H9 (cell line): ENCODE results near the gene PRKAG2. TPM values are rescaled to one million over a fixed set of nuclear protein-coding genes. Genes with fewer than 3 reads are reported as not detected.

ENCODE experiments used
- DNase-seq: peaks from one replicate; pipeline ENCODE4 v3.0.0-alpha.2; 2017
- H2AFZ ChIP-seq: one replicate; pipeline ENCODE4 v1.6.1; 2013; ENCODE audit warnings: mild to moderate bottlenecking, low read length, control low read depth, moderate library complexity
- H2AK5ac ChIP-seq: 2 replicates; pipeline ENCODE4 v1.6.1; 2013; ENCODE audit warnings: low read length, control low read depth, mixed read lengths; ENCODE audit not compliant: insufficient read length
- H2BK120ac ChIP-seq: one replicate; pipeline ENCODE4 v1.6.1; 2013; ENCODE audit warnings: low read depth, mild to moderate bottlenecking, low read length, control low read depth, inconsistent platforms; ENCODE audit not compliant: poor library complexity, severe bottlenecking
- H2BK12ac ChIP-seq: 2 replicates; pipeline ENCODE4 v1.6.1; 2013; ENCODE audit warnings: low read length, control low read depth, mixed read lengths, low read depth; ENCODE audit not compliant: insufficient read length
- H2BK15ac ChIP-seq: 2 replicates; pipeline ENCODE4 v1.6.1; 2013; ENCODE audit warnings: low read depth, low read length, control low read depth
- H2BK20ac ChIP-seq: one replicate; pipeline ENCODE4 v1.6.1; 2013; ENCODE audit warnings: low read depth, mild to moderate bottlenecking, low read length, control low read depth, inconsistent platforms; ENCODE audit not compliant: poor library complexity, severe bottlenecking
- H2BK5ac ChIP-seq: 2 replicates; pipeline ENCODE4 v1.6.1; 2013; ENCODE audit warnings: low read length, control low read depth, mixed read lengths; ENCODE audit not compliant: insufficient read length
- H3K14ac ChIP-seq: 2 replicates; pipeline ENCODE4 v1.6.1; 2013; ENCODE audit warnings: low read length, control low read depth; ENCODE audit not compliant: insufficient read depth
- H3K18ac ChIP-seq: 2 replicates; pipeline ENCODE4 v1.6.1; 2013; ENCODE audit warnings: low read depth, mild to moderate bottlenecking, mixed read lengths, low read length, control low read depth; ENCODE audit not compliant: insufficient read length
- H3K23ac ChIP-seq: 2 replicates; pipeline ENCODE4 v1.6.1; 2013; ENCODE audit warnings: low read length, control low read depth, mixed read lengths, low read depth; ENCODE audit not compliant: insufficient read length
- H3K23me2 ChIP-seq: 2 replicates; pipeline ENCODE4 v1.6.1; 2013; ENCODE audit warnings: low read depth, mild to moderate bottlenecking, mixed read lengths, low read length, control low read depth; ENCODE audit not compliant: insufficient read length, poor library complexity, severe bottlenecking
- H3K27ac ChIP-seq: 2 replicates; pipeline ENCODE4 v1.5.1; 2013; ENCODE audit warnings: low read length, control low read depth, mixed read lengths, low read depth; ENCODE audit not compliant: insufficient read length
- H3K27me3 ChIP-seq: 2 replicates; pipeline ENCODE4 v1.6.1; 2013; ENCODE audit warnings: low read length, control low read depth, inconsistent platforms; ENCODE audit not compliant: insufficient read depth
- H3K4ac ChIP-seq: 2 replicates; pipeline ENCODE4 v1.6.1; 2013; ENCODE audit warnings: low read depth, mild to moderate bottlenecking, control low read depth, inconsistent platforms, low read length, moderate library complexity
- H3K4me1 ChIP-seq: 2 replicates; pipeline ENCODE4 v1.6.1; 2013; ENCODE audit warnings: low read length, control low read depth, inconsistent platforms; ENCODE audit not compliant: insufficient read depth
- H3K4me2 ChIP-seq: 2 replicates; pipeline ENCODE4 v1.6.1; 2013; ENCODE audit warnings: low read length, control low read depth, mixed read lengths; ENCODE audit not compliant: insufficient read length, insufficient read depth
- H3K56ac ChIP-seq: 2 replicates; pipeline ENCODE4 v1.6.1; 2013; ENCODE audit warnings: low read depth, mild to moderate bottlenecking, mixed read lengths, low read length, control low read depth; ENCODE audit not compliant: insufficient read length
- H3K79me1 ChIP-seq: 2 replicates; pipeline ENCODE4 v1.6.1; 2013; ENCODE audit warnings: low read depth, mild to moderate bottlenecking, moderate library complexity, low read length, control low read depth, inconsistent platforms; ENCODE audit not compliant: insufficient read depth, poor library complexity, severe bottlenecking
- H3K79me2 ChIP-seq: 2 replicates; pipeline ENCODE4 v1.6.1; 2013; ENCODE audit warnings: low read length, control low read depth, inconsistent platforms; ENCODE audit not compliant: insufficient read depth
- H3K9ac ChIP-seq: 2 replicates; pipeline ENCODE4 v1.6.1; 2013; ENCODE audit warnings: low read length, control low read depth, mixed read lengths; ENCODE audit not compliant: insufficient read length; ENCODE audit errors: extremely low read depth
- H3K9me3 ChIP-seq: one replicate; pipeline ENCODE4 v1.6.1; 2013; ENCODE audit warnings: low read depth, low read length, inconsistent platforms; ENCODE audit not compliant: control insufficient read depth
- H3T11ph ChIP-seq: one replicate; pipeline ENCODE4 v1.6.1; 2013; ENCODE audit warnings: mild to moderate bottlenecking, low read length, control low read depth, inconsistent platforms
- H4K20me1 ChIP-seq: one replicate; pipeline ENCODE4 v1.6.1; 2013; ENCODE audit not compliant: control insufficient read depth, insufficient read length, insufficient read depth
- H4K5ac ChIP-seq: 2 replicates; pipeline ENCODE4 v1.6.1; 2013; ENCODE audit warnings: low read depth, mild to moderate bottlenecking, mixed read lengths, low read length, control low read depth; ENCODE audit not compliant: insufficient read length
- H4K8ac ChIP-seq: replicated peaks from 2 replicates; pipeline ENCODE4 v1.6.1; 2013; ENCODE audit warnings: low read length, control low read depth, mixed read lengths, low read depth; ENCODE audit not compliant: insufficient read length
- H4K91ac ChIP-seq: 2 replicates; pipeline ENCODE4 v1.6.1; 2013; ENCODE audit warnings: low read depth, mild to moderate bottlenecking, moderate library complexity, mixed read lengths, low read length, control low read depth; ENCODE audit not compliant: insufficient read length
- H3K27ac Mint-ChIP-seq, 3 experiments: 2 replicates in 2 of 3; 3 replicates in 1 of 3; pipeline ENCODE4 v1.8.0; 2020 to 2021; ENCODE audit warnings: mixed read lengths in 3 of 3, mild to moderate bottlenecking in 1 of 3, moderate library complexity in 1 of 3
- H3K27me3 Mint-ChIP-seq: 2 replicates; pipeline ENCODE4 v1.8.0; 2021; ENCODE audit warnings: low read depth, mild to moderate bottlenecking, moderate library complexity, mixed read lengths
- H3K36me3 Mint-ChIP-seq, 3 experiments: 2 replicates in 2 of 3; 3 replicates in 1 of 3; pipeline ENCODE4 v1.8.0; 2020 to 2021; ENCODE audit warnings: low read depth in 3 of 3, mixed read lengths in 3 of 3; ENCODE audit not compliant: insufficient read depth in 1 of 3
- H3K4me1 Mint-ChIP-seq, 2 experiments: 2 replicates each; pipeline ENCODE4 v1.8.0; 2020; ENCODE audit warnings: mixed read lengths in 2 of 2
- H3K4me3 Mint-ChIP-seq, 2 experiments: 2 replicates in 1 of 2; 3 replicates in 1 of 2; pipeline ENCODE4 v1.8.0; 2020 to 2021; ENCODE audit warnings: mild to moderate bottlenecking in 2 of 2, mixed read lengths in 2 of 2, moderate library complexity in 1 of 2
- H3K9me3 Mint-ChIP-seq, 2 experiments: 2 replicates in 1 of 2; 3 replicates in 1 of 2; pipeline ENCODE4 v1.8.0; 2020; ENCODE audit warnings: mild to moderate bottlenecking in 2 of 2, mixed read lengths in 2 of 2, moderate library complexity in 1 of 2
- CTCF ChIP-seq: fragments of 200-600 bp; sonication (generic); conservative IDR thresholded peaks from 3 replicates; pipeline ENCODE4 v1.8.0; 2021; ENCODE audit warnings: antibody characterized with exemption, mild to moderate bottlenecking
- WGBS: extraction: QIAGEN DNeasy Blood & Tissue Kit; methylation state at CpG from one replicate; pipeline ENCODE4 v1.1.7; 2013; ENCODE audit warnings: missing lambda C conversion rate, low lambda C conversion rate, mixed read lengths; ENCODE audit not compliant: insufficient read length; ENCODE audit errors: extremely low coverage; 5-methylcytosine and 5-hydroxymethylcytosine counted together
- total RNA-seq: library from RNA; stranded (reverse); gene quantifications from 2 replicates; pipeline ENCODE4 v1.2.1, GENCODE V29; 2021

The PRKAG2 gene
- total RNA-seq, 1 experiment from 2014 or later = 11.8 TPM

- peaks cover 15% of the 10 kb centered on the region; the same call in 1 of the 2 replicates for H3K4me1 ChIP-seq
- H4K20me1 ChIP-seq = no peaks in the 10 kb centered on the region
- no peak overlapping the region for H3K56ac ChIP-seq
- H3K9me3 Mint-ChIP-seq = no peaks in the 10 kb centered on the region
- no peak overlapping the region for H4K5ac ChIP-seq
- no peak overlapping the region for H4K91ac ChIP-seq
- H4K8ac ChIP-seq = no peak overlapping the region
- H2BK5ac ChIP-seq = no peak overlapping the region
- no peak overlapping the region for H2AK5ac ChIP-seq
- no peak overlapping the region for H3K4me2 ChIP-seq
- no peak overlapping the region for H3K4me3 Mint-ChIP-seq
- H3K27ac Mint-ChIP-seq = peak overlapping the region; percentile 55 to 70 (median 62); a peak in 3 of 7 replicates
- peaks cover 66 to 69% of the 10 kb centered on the region in 2 experiments for H3K4me1 Mint-ChIP-seq
- no peak overlapping the region for H3K18ac ChIP-seq
- H3K23me2 ChIP-seq = no peaks in the 10 kb centered on the region
- no peaks in the 10 kb centered on the region for H3K27me3 ChIP-seq
- no peak overlapping the region for H3K9ac ChIP-seq
- H3K27me3 Mint-ChIP-seq = no peaks in the 10 kb centered on the region
- no peak overlapping the region for H3K14ac ChIP-seq
- H3K36me3 Mint-ChIP-seq = peaks cover 0 to 8% (median 0%) of the 10 kb centered on the region in 3 experiments; a peak in 2 of 7 replicates
- no CpG with 5 or more reads among the region's 5 CpGs for WGBS
- H3K79me1 ChIP-seq = peaks cover 3% of the 10 kb centered on the region
- H3K9me3 ChIP-seq = no peaks in the 10 kb centered on the region
- no peak overlapping the region for H3K23ac ChIP-seq
- no peak overlapping the region for H3K27ac ChIP-seq
- no peak overlapping the region for H2BK12ac ChIP-seq
- no peak overlapping the region for H2BK120ac ChIP-seq
- H3T11ph ChIP-seq = no peak overlapping the region
- H3K4ac ChIP-seq = no peak overlapping the region
- no peak overlapping the region for H2AFZ ChIP-seq
- no peak overlapping the region for H2BK15ac ChIP-seq
- DNase-seq = no peak
- H3K79me2 ChIP-seq = peaks cover 70% of the 10 kb centered on the region
- peak; percentile 54 for TF ChIP-seq CTCF
- H2BK20ac ChIP-seq = no peak overlapping the region
Measured at GRCh38 chr7:151506901-151507382, 370.0 kb downstream of the PRKAG2 start.

Other genes with a start within 250 kb of the PRKAG2 start
- gene GALNTL5, start 79.3 kb upstream of the PRKAG2 start, total RNA-seq = 0.39 TPM in 1 of 2 replicates, not detected in the other
- gene GALNT11, start 148.6 kb upstream of the PRKAG2 start, total RNA-seq = 21.0 and 24.1 TPM in 2 replicates